BE2C (cell line): ENCODE measurements around the gene SPTLC2.

Source experiments
- DNase-seq: peaks from one replicate; pipeline ENCODE4 v3.0.0-alpha.2; 2020
- H3K27me3 ChIP-seq: fragments of 250-450 bp; sonication (Bioruptor Pico); 2 replicates; pipeline ENCODE4 v1.5.1; 2020; ENCODE audit warnings: mild to moderate bottlenecking
- H3K36me3 ChIP-seq: fragments of 250-450 bp; sonication (Bioruptor Pico); 2 replicates; pipeline ENCODE4 v1.5.1; 2020; ENCODE audit warnings: mild to moderate bottlenecking
- H3K4me1 ChIP-seq: fragments of 250-450 bp; sonication (Bioruptor Pico); 2 replicates; pipeline ENCODE4 v1.5.1; 2020
- H3K4me3 ChIP-seq: 2 replicates; pipeline ENCODE4 v1.5.1; 2011; ENCODE audit warnings: low read depth, low read length
- H3K9me3 ChIP-seq: fragments of 250-450 bp; sonication (Bioruptor Pico); 2 replicates; pipeline ENCODE4 v1.5.1; 2020
- TF ChIP-seq, protein P1 (sequence below): IDR thresholded peaks from 2 replicates; pipeline ENCODE4 v1.5.1; 2012; ENCODE audit warnings: mild to moderate bottlenecking, low read depth, low read length

SPTLC2 gene

DNA sequence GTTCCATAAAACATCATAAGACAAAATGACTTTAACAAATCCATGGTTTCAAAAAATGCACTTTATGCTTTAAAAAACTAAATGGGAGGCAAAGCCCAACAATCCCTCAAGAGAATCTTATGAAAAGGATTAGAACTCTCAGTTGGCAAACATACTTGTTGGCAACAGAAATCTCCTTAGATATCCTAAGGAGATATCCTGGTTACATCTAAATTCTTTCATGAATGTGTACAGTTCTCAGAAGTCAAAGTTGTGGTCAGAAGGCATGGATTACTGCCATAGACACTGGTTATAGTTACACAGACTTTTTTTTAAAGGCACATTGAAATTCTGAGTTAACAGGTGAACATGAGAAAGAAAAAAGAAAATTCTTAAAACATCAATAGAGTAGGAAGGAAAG is 100.3 kb downstream of the SPTLC2 start:
- TF ChIP-seq, protein P1, sequence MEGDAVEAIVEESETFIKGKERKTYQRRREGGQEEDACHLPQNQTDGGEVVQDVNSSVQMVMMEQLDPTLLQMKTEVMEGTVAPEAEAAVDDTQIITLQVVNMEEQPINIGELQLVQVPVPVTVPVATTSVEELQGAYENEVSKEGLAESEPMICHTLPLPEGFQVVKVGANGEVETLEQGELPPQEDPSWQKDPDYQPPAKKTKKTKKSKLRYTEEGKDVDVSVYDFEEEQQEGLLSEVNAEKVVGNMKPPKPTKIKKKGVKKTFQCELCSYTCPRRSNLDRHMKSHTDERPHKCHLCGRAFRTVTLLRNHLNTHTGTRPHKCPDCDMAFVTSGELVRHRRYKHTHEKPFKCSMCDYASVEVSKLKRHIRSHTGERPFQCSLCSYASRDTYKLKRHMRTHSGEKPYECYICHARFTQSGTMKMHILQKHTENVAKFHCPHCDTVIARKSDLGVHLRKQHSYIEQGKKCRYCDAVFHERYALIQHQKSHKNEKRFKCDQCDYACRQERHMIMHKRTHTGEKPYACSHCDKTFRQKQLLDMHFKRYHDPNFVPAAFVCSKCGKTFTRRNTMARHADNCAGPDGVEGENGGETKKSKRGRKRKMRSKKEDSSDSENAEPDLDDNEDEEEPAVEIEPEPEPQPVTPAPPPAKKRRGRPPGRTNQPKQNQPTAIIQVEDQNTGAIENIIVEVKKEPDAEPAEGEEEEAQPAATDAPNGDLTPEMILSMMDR: no peak
- Histone ChIP-seq H3K4me1 (no peaks in the 10 kb centered on the region), H3K4me3 (no peak overlapping the region), H3K9me3 (no peaks in the 10 kb centered on the region), H3K27me3 (no peaks in the 10 kb centered on the region), H3K36me3 (peaks cover 20% of the 10 kb centered on the region; the same call in 1 of the 2 replicates)
- no peak for DNase-seq

DNA sequence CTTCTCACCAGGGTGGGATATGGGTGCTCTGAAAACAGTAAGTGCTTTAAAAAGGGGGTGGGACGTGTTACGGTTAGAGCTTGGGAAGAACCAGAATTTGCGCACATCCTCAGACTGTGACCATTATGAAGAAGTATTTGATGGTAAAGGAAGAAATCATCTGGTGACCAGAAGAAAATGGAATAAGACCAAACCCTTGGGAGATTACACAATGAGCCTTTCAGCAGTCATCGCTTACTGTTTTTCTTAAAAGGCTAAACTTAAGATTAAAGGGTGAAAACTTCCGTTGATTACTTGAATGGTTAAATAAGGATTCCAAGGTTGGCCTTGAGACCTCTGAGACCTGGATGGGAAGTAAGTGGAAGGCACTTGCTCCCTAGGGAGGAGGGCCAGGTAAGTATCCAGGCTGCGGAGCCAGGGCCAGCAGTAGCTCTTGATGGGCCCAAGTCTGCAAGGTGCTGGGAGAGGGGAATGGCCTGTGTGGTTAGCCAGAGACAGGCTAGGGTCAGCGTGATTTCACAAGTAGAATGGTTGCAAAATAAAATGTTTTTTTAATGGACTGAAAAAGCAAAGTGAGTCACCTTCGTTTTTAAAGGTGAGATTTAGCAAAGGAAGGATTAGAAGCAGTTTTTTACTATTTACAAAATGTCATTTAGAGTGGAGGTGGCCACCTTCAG is 104.8 kb downstream of the SPTLC2 start:
- Histone ChIP-seq H3K4me1 (no peaks in the 10 kb centered on the region), H3K27me3 (no peaks in the 10 kb centered on the region)

DNA sequence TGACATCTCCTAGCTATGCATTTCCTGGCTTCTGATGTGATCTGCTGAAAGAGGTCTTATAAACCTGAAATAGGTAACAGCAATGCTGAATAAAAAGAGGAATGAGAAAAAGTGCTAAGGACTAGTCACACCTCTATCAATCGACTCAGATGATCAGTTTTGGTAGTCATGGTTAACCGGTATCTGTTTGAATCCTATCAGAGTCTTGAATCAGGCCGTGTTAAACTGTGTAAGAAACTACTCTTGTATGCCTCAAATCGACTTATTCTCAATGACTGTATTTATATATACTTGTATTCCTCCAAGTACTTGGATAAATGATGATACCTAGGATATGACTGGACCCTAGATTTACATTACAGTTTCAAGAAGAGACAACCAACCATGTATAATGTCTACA is 107.1 kb downstream of the SPTLC2 start:
- TF ChIP-seq, protein P1: no peak
- DNase-seq: no peak
- no peak overlapping the region for H3K4me3 ChIP-seq
- H3K36me3 ChIP-seq: peaks cover 15% of the 10 kb centered on the region; the same call in 1 of the 2 replicates
- no peaks in the 10 kb centered on the region for H3K27me3 ChIP-seq
- H3K4me1 ChIP-seq: no peaks in the 10 kb centered on the region
- H3K9me3 ChIP-seq: no peaks in the 10 kb centered on the region

More for the DNA sequence above, 104.8 kb downstream of the SPTLC2 start:
- H3K36me3 ChIP-seq: peaks cover 11% of the 10 kb centered on the region; the same call in 1 of the 2 replicates
- H3K4me3 ChIP-seq: no peak overlapping the region
- no peak for DNase-seq
- TF ChIP-seq, protein P1: no peak
- H3K9me3 ChIP-seq: no peaks in the 10 kb centered on the region

DNA sequence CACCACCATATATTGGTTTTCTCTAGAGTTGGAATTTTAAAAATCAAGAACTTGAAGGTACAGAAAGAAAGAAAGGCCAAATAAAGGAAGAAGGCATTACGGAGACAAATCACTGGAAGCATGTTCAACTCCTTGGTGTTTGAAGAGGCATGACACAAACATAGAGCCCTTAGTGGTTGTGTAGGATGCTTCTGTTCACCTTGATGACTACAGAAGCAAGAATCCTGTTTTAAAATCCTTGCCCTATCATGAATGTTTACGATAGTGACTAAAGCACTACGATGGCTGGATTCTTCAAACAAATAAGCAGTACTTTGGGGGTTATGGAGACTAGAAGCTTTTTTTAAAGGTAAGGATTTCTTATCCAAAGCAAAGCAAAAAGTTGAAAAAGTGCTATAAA is 107.6 kb downstream of the SPTLC2 start:
- TF ChIP-seq, protein P1: no peak
- DNase-seq: no peak
- peaks cover 15% of the 10 kb centered on the region; the same call in 1 of the 2 replicates for H3K36me3 ChIP-seq
- no peaks in the 10 kb centered on the region for H3K27me3 ChIP-seq
- H3K4me1 ChIP-seq: no peaks in the 10 kb centered on the region
- H3K9me3 ChIP-seq: no peaks in the 10 kb centered on the region
- H3K4me3 ChIP-seq: no peak overlapping the region

DNA sequence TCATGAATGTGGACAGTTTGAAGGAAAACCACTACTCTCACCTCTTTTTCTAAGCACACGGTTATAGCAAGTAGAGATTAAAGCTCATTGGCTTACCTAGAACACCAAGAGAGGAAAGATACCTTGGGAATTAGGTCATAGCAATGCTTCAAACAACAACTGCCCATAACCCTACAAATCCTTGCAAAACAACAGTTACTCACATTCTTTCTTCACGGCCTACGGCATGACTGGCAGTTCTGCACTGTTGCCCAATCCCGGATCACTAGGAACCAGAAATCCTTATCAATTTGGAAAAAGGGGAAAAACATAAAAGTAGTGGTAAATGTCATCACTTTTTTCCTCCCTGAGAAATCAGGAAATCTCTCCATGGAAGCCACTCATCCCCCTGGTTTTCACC is 108.2 kb downstream of the SPTLC2 start:
- H3K36me3 ChIP-seq: peaks cover 15% of the 10 kb centered on the region; the same call in 1 of the 2 replicates
- H3K9me3 ChIP-seq: no peaks in the 10 kb centered on the region
- no peaks in the 10 kb centered on the region for H3K27me3 ChIP-seq
- no peaks in the 10 kb centered on the region for H3K4me1 ChIP-seq
- TF ChIP-seq, protein P1: no peak
- no peak for DNase-seq
- no peak overlapping the region for H3K4me3 ChIP-seq

DNA sequence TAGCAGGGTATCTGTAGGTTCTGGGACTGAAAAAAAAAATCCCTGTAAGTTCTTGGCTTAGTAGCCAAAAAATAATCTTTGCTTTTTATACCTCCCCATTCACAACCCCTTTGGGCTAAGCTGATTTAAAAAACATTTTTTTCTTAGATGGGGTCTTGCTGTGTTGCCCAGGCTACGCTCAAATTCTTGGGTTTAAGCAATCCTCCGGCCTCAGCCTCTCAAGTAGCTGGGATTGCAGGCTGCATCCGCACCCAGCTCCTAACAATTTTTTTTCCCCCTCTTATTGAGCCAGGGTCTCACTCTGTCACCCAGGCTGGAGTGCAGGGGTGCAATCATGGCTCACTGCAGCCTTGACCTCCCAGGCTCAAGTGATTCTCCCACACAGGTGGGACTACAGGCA is 108.7 kb downstream of the SPTLC2 start:
- Histone ChIP-seq H3K4me3 (no peak overlapping the region), H3K36me3 (peaks cover 15% of the 10 kb centered on the region; the same call in 1 of the 2 replicates), H3K27me3 (no peaks in the 10 kb centered on the region), H3K4me1 (no peaks in the 10 kb centered on the region), H3K9me3 (no peaks in the 10 kb centered on the region)
- no peak for DNase-seq
- TF ChIP-seq, protein P1: no peak
